Neural crest cell (in vitro differentiated cells): ENCODE results near the gene PLXNA2. TPM values are rescaled to one million over a fixed set of nuclear protein-coding genes. Genes with fewer than 3 reads are reported as not detected.

Experiments
- DNase-seq: peaks from one replicate; pipeline ENCODE4 v3.0.0; 2021; ENCODE audit warnings: low read depth, mixed read lengths, low spot score
- H3K27ac Mint-ChIP-seq: one replicate; pipeline ENCODE4 v1.8.0; 2021; ENCODE audit warnings: mild to moderate bottlenecking, mixed read lengths; ENCODE audit not compliant: unreplicated experiment
- H3K27me3 Mint-ChIP-seq: 2 replicates; pipeline ENCODE4 v1.8.0; 2021; ENCODE audit warnings: low read depth, mild to moderate bottlenecking, mixed read lengths
- H3K36me3 Mint-ChIP-seq: 2 replicates; pipeline ENCODE4 v1.8.0; 2021; ENCODE audit warnings: low read depth, mild to moderate bottlenecking, mixed read lengths
- H3K4me1 Mint-ChIP-seq: 2 replicates; pipeline ENCODE4 v1.8.0; 2021; ENCODE audit warnings: mixed read lengths
- H3K4me3 Mint-ChIP-seq: one replicate; pipeline ENCODE4 v1.8.0; 2021; ENCODE audit warnings: mild to moderate bottlenecking, mixed read lengths
- H3K9me3 Mint-ChIP-seq: 2 replicates; pipeline ENCODE4 v1.8.0; 2021; ENCODE audit warnings: mixed read lengths
- CTCF ChIP-seq: fragments of 200-600 bp; sonication (generic); conservative IDR thresholded peaks from 2 replicates; pipeline ENCODE4 v1.5.0; 2021; ENCODE audit warnings: antibody characterized with exemption, mild to moderate bottlenecking
- total RNA-seq: library from RNA; stranded (reverse); gene quantifications from 2 replicates; pipeline ENCODE4 v1.2.1, GENCODE V29; 2021

The PLXNA2 gene
- total RNA-seq, 1 donor from 2014 or later: 37.7 TPM

DNA sequence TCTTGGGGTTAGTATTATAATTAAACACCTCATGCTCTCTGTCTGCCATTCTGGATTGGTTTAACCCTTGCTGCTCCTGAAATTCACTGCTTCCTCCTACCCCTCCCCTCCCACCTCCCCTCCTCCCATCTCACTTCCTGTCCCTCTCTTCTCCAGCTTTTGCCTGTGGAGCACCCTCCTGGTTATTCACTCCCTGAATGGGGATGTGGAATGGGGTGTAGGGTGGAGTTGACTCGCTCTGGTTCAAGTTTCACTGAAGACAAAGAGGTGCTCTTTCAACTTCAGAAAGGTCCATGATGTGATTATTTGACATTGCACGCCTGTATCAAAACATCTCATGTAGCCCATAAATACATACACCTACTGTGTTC, 160.5 kb downstream of the PLXNA2 start:
- Mint-ChIP-seq H3K9me3 (no peaks in the 10 kb centered on the region), H3K4me3 (peak overlapping the region; percentile 73), H3K36me3 (peaks cover 8% of the 10 kb centered on the region), H3K27ac (peak overlapping the region; percentile 89), H3K27me3 (peaks cover 2% of the 10 kb centered on the region), H3K4me1 (peaks cover 79% of the 10 kb centered on the region)
- no peak for TF ChIP-seq CTCF
- no peak for DNase-seq

GRCh38 chr1:208083016-208083714, 161.0 kb downstream of the PLXNA2 start:
- TF ChIP-seq CTCF: no peak
- no peaks in the 10 kb centered on the region for H3K9me3 Mint-ChIP-seq
- H3K27ac Mint-ChIP-seq: peak overlapping the region; percentile 89
- peak overlapping the region; percentile 73 for H3K4me3 Mint-ChIP-seq
- peaks cover 2% of the 10 kb centered on the region for H3K27me3 Mint-ChIP-seq
- H3K36me3 Mint-ChIP-seq: peaks cover 8% of the 10 kb centered on the region
- H3K4me1 Mint-ChIP-seq: peaks cover 84% of the 10 kb centered on the region
- no peak for DNase-seq

DNA sequence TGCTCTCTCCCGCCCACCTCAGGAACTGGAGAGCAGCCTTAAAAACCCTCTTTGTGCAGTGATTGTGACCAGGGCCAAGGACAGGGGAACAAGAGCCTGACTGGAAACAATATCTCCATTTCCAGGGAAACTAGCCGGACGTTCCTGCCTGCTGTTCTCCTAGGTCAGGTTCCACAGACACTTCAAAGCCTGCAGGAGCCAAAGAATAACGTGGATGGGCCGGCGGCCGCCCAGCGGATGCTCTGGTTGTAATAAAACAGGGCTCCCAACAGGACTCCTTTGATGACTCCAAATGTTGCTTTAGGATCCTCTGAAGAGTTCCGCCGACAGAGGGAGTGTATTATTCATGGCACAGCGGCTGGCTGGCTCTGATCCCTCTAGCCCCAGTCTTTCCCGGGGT, 162.2 kb downstream of the PLXNA2 start:
- Mint-ChIP-seq H3K4me3 (peak overlapping the region; percentile 44), H3K4me1 (peaks cover 89% of the 10 kb centered on the region), H3K27me3 (peaks cover 2% of the 10 kb centered on the region), H3K9me3 (no peaks in the 10 kb centered on the region), H3K27ac (peak overlapping the region; percentile 37), H3K36me3 (peaks cover 5% of the 10 kb centered on the region)
- TF ChIP-seq CTCF: no peak
- peak; percentile 54 for DNase-seq

DNA sequence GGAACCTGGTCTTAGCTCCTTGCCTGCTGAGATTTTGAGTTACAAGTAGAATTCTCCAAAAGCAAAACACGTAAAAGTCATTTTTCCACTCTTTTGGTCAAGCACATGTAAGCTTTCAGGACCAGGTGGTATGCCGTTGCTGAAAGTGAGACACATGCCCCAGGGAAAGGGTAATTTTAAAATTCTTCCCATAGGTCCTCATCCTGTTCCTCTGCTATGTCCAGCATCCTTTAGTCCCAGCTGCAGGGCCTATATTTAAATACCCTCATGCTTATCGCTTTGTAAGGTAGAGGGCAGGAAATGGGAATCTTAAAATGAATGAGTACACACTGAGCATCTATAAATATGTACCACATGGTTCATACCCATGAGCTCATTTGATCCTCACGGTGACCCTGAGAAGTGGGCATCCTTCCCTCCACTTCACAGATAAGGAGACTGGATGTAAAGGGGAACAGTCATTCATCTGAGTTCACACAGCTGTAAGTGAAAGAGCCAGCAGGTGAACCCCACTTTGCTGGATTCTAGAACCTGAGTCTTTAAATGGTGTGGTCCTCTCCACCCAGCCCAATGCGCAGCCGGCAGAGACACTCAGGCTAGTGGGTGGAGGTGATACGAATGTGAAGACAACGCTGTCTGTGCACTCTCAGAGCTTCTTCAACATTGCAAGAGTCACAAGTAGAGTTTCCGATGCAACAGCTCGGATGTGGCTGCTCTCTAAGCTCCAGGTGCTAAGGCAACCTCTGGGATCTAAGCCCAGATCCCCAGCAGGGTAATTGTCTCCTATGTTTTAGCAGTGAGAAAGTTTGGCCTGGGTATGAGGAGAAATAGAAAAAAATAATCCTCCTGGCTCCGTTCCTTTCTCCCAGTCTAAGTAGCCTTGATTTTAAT, 163.5 kb downstream of the PLXNA2 start:
- Mint-ChIP-seq H3K36me3 (peaks cover 3% of the 10 kb centered on the region), H3K4me3 (no peak overlapping the region), H3K9me3 (no peaks in the 10 kb centered on the region), H3K4me1 (peaks cover 84% of the 10 kb centered on the region), H3K27ac (no peak overlapping the region), H3K27me3 (peaks cover 2% of the 10 kb centered on the region)
- TF ChIP-seq CTCF: no peak
- DNase-seq: no peak

GRCh38 chr1:208079161-208079560, 165.0 kb downstream of the PLXNA2 start:
- H3K36me3 Mint-ChIP-seq: peaks cover 2% of the 10 kb centered on the region
- H3K4me1 Mint-ChIP-seq: peaks cover 74% of the 10 kb centered on the region
- peaks cover 2% of the 10 kb centered on the region for H3K27me3 Mint-ChIP-seq
- H3K4me3 Mint-ChIP-seq: no peak overlapping the region
- DNase-seq: no peak
- TF ChIP-seq CTCF: no peak
- no peak overlapping the region for H3K27ac Mint-ChIP-seq
- no peaks in the 10 kb centered on the region for H3K9me3 Mint-ChIP-seq
